DMS79 (cell line): ENCODE data around the gene SH3GLB1.
"Not testable (repeated sequence)": the region's sequence is repeated elsewhere in the genome, so short reads cannot be mapped to it uniquely, and the experiment has no call there.

Experiments used
- DNase-seq: peaks from one replicate; lab custom pipeline; 2025; lab: John Stamatoyannopoulos, UW

SH3GLB1 gene

GRCh38 chr1:86704458-86704971 lies at the start of gene SH3GLB1:
SH3GLB1 (plus strand) TSS chr1:86704576; CDS start chr1:86704900, 324 bp downstream.
- peak; percentile 87 for DNase-seq

- not testable (repeated sequence) for DNase-seq
These were observed 46.0 kb upstream of the SH3GLB1 start for GRCh38 chr1:86658381-86658780.

- no peak for DNase-seq
These were observed 38.0 kb upstream of the SH3GLB1 start for GRCh38 chr1:86666368-86666767.

- no peak for DNase-seq
These were observed 16.8 kb upstream of the SH3GLB1 start for GRCh38 chr1:86687595-86687994.

- no peak for DNase-seq
These were observed 11.7 kb upstream of the SH3GLB1 start for GRCh38 chr1:86692641-86693040.

GRCh38 chr1:86695400-86695799 lies 9.0 kb upstream of the SH3GLB1 start:
- DNase-seq: no peak

GRCh38 chr1:86696522-86696921 lies 7.9 kb upstream of the SH3GLB1 start:
- no peak for DNase-seq

GRCh38 chr1:86699186-86699585 lies 5.2 kb upstream of the SH3GLB1 start:
- DNase-seq: no peak

- no peak for DNase-seq
These were observed 2.6 kb upstream of the SH3GLB1 start for GRCh38 chr1:86701731-86702130.

- not testable (repeated sequence) for DNase-seq
These were observed 1.4 kb upstream of the SH3GLB1 start for GRCh38 chr1:86702954-86703494.

- peak; percentile 79 for DNase-seq
These were observed 499 bp upstream of the SH3GLB1 start for GRCh38 chr1:86703696-86704457.

GRCh38 chr1:86704972-86705664 lies 742 bp downstream of the SH3GLB1 start:
- no peak for DNase-seq

GRCh38 chr1:86705665-86705985 lies 1.2 kb downstream of the SH3GLB1 start:
- DNase-seq: no peak

GRCh38 chr1:86706018-86706635 lies 1.8 kb downstream of the SH3GLB1 start:
- no peak for DNase-seq

GRCh38 chr1:86708920-86709319 lies 4.5 kb downstream of the SH3GLB1 start:
- DNase-seq: no peak

GRCh38 chr1:86712088-86712860 lies 7.9 kb downstream of the SH3GLB1 start:
- no peak for DNase-seq

GRCh38 chr1:86713477-86713876 lies 9.1 kb downstream of the SH3GLB1 start:
- no peak for DNase-seq

- no peak for DNase-seq
These were observed 9.8 kb downstream of the SH3GLB1 start for GRCh38 chr1:86714159-86714558.

GRCh38 chr1:86714561-86715244 lies 10.3 kb downstream of the SH3GLB1 start:
- no peak for DNase-seq

GRCh38 chr1:86718786-86719185 lies 14.4 kb downstream of the SH3GLB1 start:
- no peak for DNase-seq

GRCh38 chr1:86731416-86731815 lies 27.0 kb downstream of the SH3GLB1 start:
- DNase-seq: no peak
